Keratinocyte (primary cell): ENCODE results near the gene C1QL3. TPM values are rescaled to one million over a fixed set of nuclear protein-coding genes. Genes with fewer than 3 reads are reported as not detected.
A peak's percentile ranks its signal among the peaks of the same experiment; 100 is the strongest.

ENCODE experiments used
- DNase-seq: peaks from one replicate; pipeline ENCODE4 v3.0.0-alpha.2; 2011; ENCODE audit warnings: low read depth, missing footprints, low spot score
- FAIRE-seq: peaks from 2 replicates; lab custom pipeline; 2011; peaks lifted over from hg19 to GRCh38; lab: Jason Lieb, UNC
- H2AFZ ChIP-seq: 2 replicates; pipeline ENCODE4 v1.6.0; 2012; ENCODE audit warnings: low read length, control low read depth, inconsistent platforms; ENCODE audit not compliant: control insufficient read depth
- H3K27ac ChIP-seq: 2 replicates; pipeline ENCODE4 v1.5.1; 2011; ENCODE audit warnings: low read length; ENCODE audit not compliant: control insufficient read depth, insufficient read depth
- H3K27me3 ChIP-seq: 3 replicates; pipeline ENCODE4 v1.6.0; 2011; ENCODE audit warnings: low read length; ENCODE audit not compliant: control insufficient read depth, insufficient read depth; ENCODE audit errors: extremely low read depth
- H3K36me3 ChIP-seq, 2 experiments: 2 replicates in 1 of 2; 3 replicates in 1 of 2; pipeline ENCODE4 v1.5.1; 2011; ENCODE audit warnings: low read length in 2 of 2, mild to moderate bottlenecking in 1 of 2; ENCODE audit not compliant: control insufficient read depth in 2 of 2, insufficient read depth in 2 of 2; ENCODE audit errors: extremely low read depth in 1 of 2
- H3K4me1 ChIP-seq: 3 replicates; pipeline ENCODE4 v1.5.1; 2011; ENCODE audit warnings: low read length; ENCODE audit not compliant: control insufficient read depth, insufficient read depth; ENCODE audit errors: extremely low read depth
- H3K4me2 ChIP-seq: 3 replicates; pipeline ENCODE4 v1.6.0; 2011; ENCODE audit warnings: low read depth, low read length; ENCODE audit not compliant: control insufficient read depth, insufficient read depth; ENCODE audit errors: extremely low read depth
- H3K4me3 ChIP-seq, 3 experiments: fragments of 200-600 bp in 1 of 3; sonication (generic) in 1 of 3; 2 replicates in 2 of 3; 3 replicates in 1 of 3; pipeline ENCODE4 v1.5.1; 2011 to 2016; ENCODE audit warnings: low read length in 3 of 3, mild to moderate bottlenecking in 3 of 3, control low read depth in 2 of 3, inconsistent platforms in 1 of 3, low read depth in 1 of 3, mixed read lengths in 1 of 3, mixed run types in 1 of 3, moderate library complexity in 1 of 3; ENCODE audit not compliant: control insufficient read depth in 2 of 3, insufficient read depth in 2 of 3; ENCODE audit errors: extremely low read depth in 1 of 3
- H3K79me2 ChIP-seq: 2 replicates; pipeline ENCODE4 v1.6.0; 2012; ENCODE audit warnings: low read length; ENCODE audit not compliant: control insufficient read depth, insufficient read depth
- H3K9ac ChIP-seq: 3 replicates; pipeline ENCODE4 v1.6.0; 2011; ENCODE audit warnings: low read length; ENCODE audit not compliant: control insufficient read depth, insufficient read depth; ENCODE audit errors: extremely low read depth
- H3K9me1 ChIP-seq: 3 replicates; pipeline ENCODE4 v1.6.0; 2011; ENCODE audit warnings: low read length; ENCODE audit not compliant: control insufficient read depth, insufficient read depth; ENCODE audit errors: extremely low read depth
- H3K9me3 ChIP-seq: 2 replicates; pipeline ENCODE4 v1.5.1; 2012; ENCODE audit warnings: low read depth, low read length; ENCODE audit not compliant: control insufficient read depth
- H4K20me1 ChIP-seq: 3 replicates; pipeline ENCODE4 v1.6.0; 2011; ENCODE audit warnings: low read length; ENCODE audit not compliant: control insufficient read depth, insufficient read depth; ENCODE audit errors: extremely low read depth
- CTCF ChIP-seq, 3 experiments: IDR thresholded peaks in 1 of 3; conservative IDR thresholded peaks in 1 of 3; optimal IDR thresholded peaks in 1 of 3; 2 replicates in 2 of 3; 3 replicates in 1 of 3; pipeline versions ENCODE3 to v1.5.1; 2011; ENCODE audit warnings: low read length in 3 of 3, mild to moderate bottlenecking in 3 of 3, moderate library complexity in 2 of 3, control low read depth in 1 of 3, inconsistent platforms in 1 of 3; ENCODE audit not compliant: insufficient read depth in 2 of 3; ENCODE audit errors: extremely low read depth in 1 of 3
- EZH2 ChIP-seq: IDR thresholded peaks from one replicate; pipeline ENCODE4 v1.6.1; 2012; ENCODE audit warnings: inconsistent platforms, mild to moderate bottlenecking, low read length, moderate library complexity
- dilution Hi-C: fragments of 300-500 bp; cut with MboI; formaldehyde crosslinking; loops from one replicate; pipeline ENCODE4 v1.7.0; 2020; ENCODE audit warnings: low sequenced_read_pairs; ENCODE audit not compliant: extremely low pct_ligation_motif_present
- polyA plus RNA-seq, 5 experiments: library from polyadenylated mRNA; depleted of rRNA in 3 of 5; stranded (reverse) in 3 of 5; stranded (forward) in 1 of 5; unstranded in 1 of 5; fragments of >200 nt; gene quantifications; 1 replicate in 1 of 5; 2 replicates in 3 of 5; 3 replicates in 1 of 5; pipeline versions ENCODE4 v1.2.1 to v1.2.3, GENCODE V29; 2011 to 2012; ENCODE audit warnings: missing spikeins in 2 of 5, low read depth in 1 of 5, low replicate concordance in 1 of 5

Gene C1QL3
- polyA plus RNA-seq, 1 donor (not counting 4 experiments of a cell fraction or from before 2014, with no cell fraction given): not detected

- peak; percentile 62 to 79 (median 72) for TF ChIP-seq CTCF (optimal IDR thresholded peaks at IDR 0.05 in 1 of 3, IDR thresholded peaks at IDR 0.05 in 1 of 3, conservative IDR thresholded peaks at IDR 0.05 in 1 of 3; ENCODE audit: extremely low read depth in 1 of 3, insufficient read depth in 2 of 3, low read length in 3 of 3)
- TF ChIP-seq EZH2: no peak
- dilution Hi-C loops: no loop called here
- no peak for FAIRE-seq
Observed at GRCh38 chr10:16545116-16545736, 23.5 kb upstream of the C1QL3 start.

GRCh38 chr10:16544591-16544990 is 22.9 kb upstream of the C1QL3 start:
- no peak overlapping the region for H3K9ac ChIP-seq
- no peaks in the 10 kb centered on the region for H3K9me3 ChIP-seq
- no peaks in the 10 kb centered on the region for H3K36me3 ChIP-seq
- no peak overlapping the region for H3K27ac ChIP-seq
- FAIRE-seq: no peak
- no peak overlapping the region for H3K4me2 ChIP-seq
- no peaks in the 10 kb centered on the region for H3K79me2 ChIP-seq
- no peaks in the 10 kb centered on the region for H3K9me1 ChIP-seq
- no peaks in the 10 kb centered on the region for H3K4me1 ChIP-seq
- H4K20me1 ChIP-seq: no peaks in the 10 kb centered on the region
- DNase-seq: no peak
- no peak overlapping the region for H3K4me3 ChIP-seq
- dilution Hi-C loops: no loop called here
- no peaks in the 10 kb centered on the region for H3K27me3 ChIP-seq
- TF ChIP-seq EZH2 (no peak), CTCF (optimal IDR thresholded peaks at IDR 0.05 in 1 of 3, IDR thresholded peaks at IDR 0.05 in 1 of 3, conservative IDR thresholded peaks at IDR 0.05 in 1 of 3; ENCODE audit: extremely low read depth in 1 of 3, insufficient read depth in 2 of 3, low read length in 3 of 3) (no peak)
- no peak overlapping the region for H2AFZ ChIP-seq

More at GRCh38 chr10:16545116-16545736, 23.5 kb upstream of the C1QL3 start:
- H3K4me2 ChIP-seq: no peak overlapping the region
- H3K9ac ChIP-seq: no peak overlapping the region
- no peak overlapping the region for H2AFZ ChIP-seq
- H4K20me1 ChIP-seq: no peaks in the 10 kb centered on the region
- H3K27me3 ChIP-seq: no peaks in the 10 kb centered on the region
- no peak for DNase-seq
- no peaks in the 10 kb centered on the region for H3K36me3 ChIP-seq
- H3K4me1 ChIP-seq: no peaks in the 10 kb centered on the region
- no peaks in the 10 kb centered on the region for H3K79me2 ChIP-seq
- H3K27ac ChIP-seq: no peak overlapping the region
- H3K9me1 ChIP-seq: no peaks in the 10 kb centered on the region
- no peaks in the 10 kb centered on the region for H3K9me3 ChIP-seq
- H3K4me3 ChIP-seq: no peak overlapping the region
